ENCODE results near the gene MRGPRD.

The MRGPRD gene

GRCh38 chr11:68966894-68967780 lies 13.6 kb downstream of the MRGPRD start:
- DNase-seq: no peak

GRCh38 chr11:68965901-68966853 lies 14.6 kb downstream of the MRGPRD start:
- peak in 1 of 2 donors; percentile 30 for DNase-seq

GRCh38 chr11:68963779-68964178 lies 17.0 kb downstream of the MRGPRD start:
- no peak for DNase-seq

GRCh38 chr11:68962527-68963250 lies 18.1 kb downstream of the MRGPRD start:
- DNase-seq: peak; percentile 24 to 56

GRCh38 chr11:68961245-68961644 lies 19.5 kb downstream of the MRGPRD start:
- DNase-seq: no peak

GRCh38 chr11:68960294-68961071 lies 20.3 kb downstream of the MRGPRD start:
- no peak for DNase-seq

- no peak for DNase-seq
Observed at GRCh38 chr11:68959465-68960293, 21.1 kb downstream of the MRGPRD start.

GRCh38 chr11:68958211-68958610 lies 22.6 kb downstream of the MRGPRD start:
- no peak for DNase-seq

- no peak for DNase-seq
Observed at GRCh38 chr11:68956547-68957254, 24.1 kb downstream of the MRGPRD start.

GRCh38 chr11:68956142-68956541 lies 24.6 kb downstream of the MRGPRD start:
- DNase-seq: peak; percentile 20 to 22

GRCh38 chr11:68955607-68955958 lies 25.2 kb downstream of the MRGPRD start:
- DNase-seq: no peak

GRCh38 chr11:68954836-68955606 lies 25.8 kb downstream of the MRGPRD start:
- peak in 1 of 2 donors; percentile 39 for DNase-seq

GRCh38 chr11:68950762-68951161 lies 30.0 kb downstream of the MRGPRD start:
- no peak for DNase-seq

- DNase-seq: no peak
Observed at GRCh38 chr11:68950270-68950669, 30.5 kb downstream of the MRGPRD start.

- no peak for DNase-seq
Observed at GRCh38 chr11:68948935-68949334, 31.9 kb downstream of the MRGPRD start.

GRCh38 chr11:68948496-68948895 lies 32.3 kb downstream of the MRGPRD start:
- no peak for DNase-seq

GRCh38 chr11:68947151-68947550 lies 33.6 kb downstream of the MRGPRD start:
- no peak for DNase-seq

- DNase-seq: no peak
Observed at GRCh38 chr11:68946416-68947090, 34.2 kb downstream of the MRGPRD start.

GRCh38 chr11:68942751-68943271 lies 38.0 kb downstream of the MRGPRD start:
- no peak for DNase-seq

All from CD4-positive, alpha-beta T cell treated with Interleukin-4 for 1 hour (primary cell).